ENCODE data around the gene BAZ1B. TPM values are rescaled to one million over a fixed set of nuclear protein-coding genes. Genes with fewer than 3 reads are reported as not detected.
"Not testable (repeated sequence)": the region's sequence is repeated elsewhere in the genome, so short reads cannot be mapped to it uniquely, and the experiment has no call there.

BAZ1B gene
- total RNA-seq, 1 experiment from 2014 or later, result 66.3 TPM

GRCh38 chr7:73567846-73568685 lies 46.0 kb upstream of the BAZ1B start:
- ChIA-PET CTCF (interaction anchor here (0.5 to 0.8 kb wide), 2 partner anchors 10 to 101 kb away, joined by 3 read pairs; partner anchors contain the start of gene TBL2), POLR2A (interaction anchor here (1.2 kb wide), 1 partner anchor 10 kb away, joined by 3 read pairs; the partner anchor contains the start of gene TBL2)
- TF ChIP-seq ATF6 (CRISPR knock-in tag; IDR thresholded peaks at IDR 0.05), result no peak
- 0 out of 2 replicates have a peak, but pooled peaks have one; percentile 43 for TF ChIP-seq SMAD3 (CRISPR knock-in tag; IDR thresholded peaks at IDR 0.05; ENCODE audit: borderline replicate concordance)
- Mint-ChIP-seq H3K27ac (no peak overlapping the region; the same call in 1 of the 2 replicates), H3K4me1 (peaks cover 8% of the 10 kb centered on the region; the same call in 1 of the 2 replicates), H3K27me3 (ENCODE audit: low read depth) (no peaks in the 10 kb centered on the region), H3K36me3 (peaks cover 31% of the 10 kb centered on the region), H3K9me3 (no peaks in the 10 kb centered on the region), H3K4me3 (no peak overlapping the region)
- no peak for DNase-seq (ENCODE audit: low spot score)
- no peak for ATAC-seq

- Mint-ChIP-seq H3K4me1 (peaks cover 8% of the 10 kb centered on the region; the same call in 1 of the 2 replicates), H3K9me3 (peaks cover 3% of the 10 kb centered on the region; the same call in 1 of the 2 replicates), H3K4me3 (no peak overlapping the region), H3K27me3 (ENCODE audit: low read depth) (peaks cover under 1% of the 10 kb centered on the region; the same call in 1 of the 2 replicates), H3K27ac (no peak overlapping the region), H3K36me3 (peaks cover 22% of the 10 kb centered on the region)
- DNase-seq (ENCODE audit: low spot score) (no peak), ATAC-seq (no peak)
- ChIA-PET CTCF (no interaction called here), POLR2A (interaction anchor here (1.2 kb wide), 1 partner anchor 11 kb away, joined by 3 read pairs; the partner anchor contains the start of gene TBL2)
- TF ChIP-seq ZNF416 (CRISPR knock-in tag; IDR thresholded peaks at IDR 0.05), result no peak
- TF ChIP-seq ZNF121 (CRISPR knock-in tag; IDR thresholded peaks at IDR 0.05), result peak; percentile 95
Observed at GRCh38 chr7:73567140-73567539, 45.0 kb upstream of the BAZ1B start.

- POLR2A ChIA-PET, result not testable (repeated sequence)
Observed at GRCh38 chr7:73566431-73566830, 44.3 kb upstream of the BAZ1B start.

GRCh38 chr7:73565675-73566340 lies 43.7 kb upstream of the BAZ1B start:
- H3K36me3 Mint-ChIP-seq, result peaks cover 12% of the 10 kb centered on the region
- H3K27me3 Mint-ChIP-seq (ENCODE audit: low read depth), result peaks cover 10% of the 10 kb centered on the region
- H3K4me1 Mint-ChIP-seq, result peaks cover 8% of the 10 kb centered on the region; the same call in 1 of the 2 replicates
- no peak overlapping the region for H3K27ac Mint-ChIP-seq
- ChIA-PET POLR2A (no interaction called here), CTCF (interaction anchor here (1.1 kb wide), 1 partner anchor 192 kb away, joined by 3 read pairs; no protein-coding TSS in a partner anchor)
- DNase-seq (ENCODE audit: low spot score) (no peak), ATAC-seq (no peak)
- TF ChIP-seq ETV6 (CRISPR knock-in tag; IDR thresholded peaks at IDR 0.05) (no peak), EMX1 (CRISPR knock-in tag; IDR thresholded peaks at IDR 0.05) (no peak), ERG (CRISPR knock-in tag; IDR thresholded peaks at IDR 0.05) (no peak), CREB1 (CRISPR knock-in tag; IDR thresholded peaks at IDR 0.05) (no peak), JUN (CRISPR knock-in tag; IDR thresholded peaks at IDR 0.05) (no peak), FOXJ3 (CRISPR knock-in tag; IDR thresholded peaks at IDR 0.05; ENCODE audit: borderline replicate concordance) (no peak), ATF3 (CRISPR knock-in tag; conservative IDR thresholded peaks at IDR 0.05) (no peak), OVOL2 (CRISPR knock-in tag; IDR thresholded peaks at IDR 0.05; ENCODE audit: borderline replicate concordance) (no peak), PREB (CRISPR knock-in tag; IDR thresholded peaks at IDR 0.05; ENCODE audit: borderline replicate concordance) (no peak), ZNF121 (CRISPR knock-in tag; IDR thresholded peaks at IDR 0.05) (no peak), ESRRA (CRISPR knock-in tag; IDR thresholded peaks at IDR 0.05; ENCODE audit: borderline replicate concordance) (no peak)
- H3K9me3 Mint-ChIP-seq, result peaks cover 3% of the 10 kb centered on the region; the same call in 1 of the 2 replicates
- no peak overlapping the region for H3K4me3 Mint-ChIP-seq

More at GRCh38 chr7:73566431-73566830, 44.3 kb upstream of the BAZ1B start:
- H3K9me3 Mint-ChIP-seq; DNase-seq (ENCODE audit: low spot score); H3K4me1 Mint-ChIP-seq; H3K27me3 Mint-ChIP-seq (ENCODE audit: low read depth); H3K4me3 Mint-ChIP-seq; ATAC-seq; H3K27ac Mint-ChIP-seq: not testable (repeated sequence)
- CTCF ChIA-PET, result interaction anchor here (1.1 kb wide), 1 partner anchor 191 kb away, joined by 3 read pairs; no protein-coding TSS in a partner anchor
- H3K36me3 Mint-ChIP-seq, result peaks cover 18% of the 10 kb centered on the region

Measured in WTC11 (cell line).